Suprapubic skin (tissue), 4 donors: ENCODE measurements around the gene GASK1A. TPM values are rescaled to one million over a fixed set of nuclear protein-coding genes. Genes with fewer than 3 reads are reported as not detected.

ENCODE experiments used
- DNase-seq, 2 donors: peaks; one replicate each; pipeline ENCODE4 v3.0.0-alpha.2; 2019; ENCODE audit warnings: low spot score in 2 of 2
- H3K27ac ChIP-seq: fragments of 200-600 bp; sonication (generic); one replicate; pipeline ENCODE4 v1.5.1; 2019
- H3K27me3 ChIP-seq: fragments of 200-600 bp; sonication (generic); one replicate; pipeline ENCODE4 v1.5.1; 2019
- H3K36me3 ChIP-seq: fragments of 200-600 bp; sonication (generic); one replicate; pipeline ENCODE4 v1.5.1; 2019
- H3K4me1 ChIP-seq: fragments of 200-600 bp; sonication (generic); one replicate; pipeline ENCODE4 v1.5.1; 2019
- H3K4me3 ChIP-seq: fragments of 200-600 bp; sonication (generic); one replicate; pipeline ENCODE4 v1.5.1; 2019; ENCODE audit warnings: mild to moderate bottlenecking
- H3K9me3 ChIP-seq: fragments of 200-600 bp; sonication (generic); one replicate; pipeline ENCODE4 v1.5.1; 2019
- EP300 ChIP-seq: sonication (generic); formaldehyde crosslinking; IDR thresholded peaks from one replicate; pipeline ENCODE4 v1.6.1; 2017; ENCODE audit warnings: antibody characterized with exemption
- POLR2A ChIP-seq, 2 donors: fragments of 450-650 bp; IDR thresholded peaks; one replicate each; pipeline ENCODE4 v1.6.1; 2017; ENCODE audit warnings: antibody characterized with exemption in 2 of 2, mild to moderate bottlenecking in 2 of 2, moderate library complexity in 2 of 2
- POLR2AphosphoS5 ChIP-seq, 3 donors: sonication (generic); formaldehyde crosslinking; IDR thresholded peaks; one replicate each; pipeline ENCODE4 v1.6.1; 2017; ENCODE audit warnings: antibody characterized with exemption in 3 of 3
- WGBS: methylation state at CpG from one replicate; pipeline ENCODE4 v1.1.5; 2018; 5-methylcytosine and 5-hydroxymethylcytosine counted together
- total RNA-seq, 4 donors: library from RNA; depleted of rRNA; stranded (reverse); fragments of >200 nt; gene quantifications; one replicate each; pipeline ENCODE4 v1.1.0, GENCODE V29; 2016
- TF ChIP-seq, protein P1 (sequence below), 2 donors: fragments of 200-600 bp in 1 of 2; fragments of 450-650 bp in 1 of 2; sonication (generic) in 1 of 2; IDR thresholded peaks; one replicate each; pipeline ENCODE4 v1.5.1; 2016 to 2019; ENCODE audit warnings: antibody characterized with exemption in 2 of 2, mild to moderate bottlenecking in 1 of 2, moderate library complexity in 1 of 2

GASK1A gene
- total RNA-seq, 4 donors from 2014 or later = 1.5 to 8.2 (median 3.2) TPM

DNA sequence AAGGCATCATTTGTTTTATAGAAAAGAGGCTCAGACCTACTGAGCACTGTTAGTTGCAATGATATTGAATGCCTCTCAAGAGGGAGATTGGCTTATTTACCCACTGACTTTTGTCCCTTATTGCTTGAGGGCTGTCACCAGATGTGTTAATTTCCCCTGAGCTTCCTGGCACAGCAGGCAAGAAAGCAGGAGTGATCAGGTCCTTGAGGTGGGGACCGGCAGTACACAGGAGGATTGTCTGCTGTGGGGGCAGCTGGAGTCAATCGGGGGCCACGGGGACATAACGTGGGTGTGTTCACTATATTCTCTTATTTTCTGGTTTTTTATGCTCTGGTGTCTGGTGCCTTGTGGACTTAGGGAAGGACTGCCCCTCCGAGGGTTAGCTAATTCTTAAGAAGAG is 44.6 kb downstream of the GASK1A start:
- no peaks in the 10 kb centered on the region for H3K36me3 ChIP-seq
- TF ChIP-seq POLR2A (IDR thresholded peaks at IDR 0.05) (no peak), POLR2AphosphoS5 (IDR thresholded peaks at IDR 0.05) (no peak), EP300 (no peak)
- TF ChIP-seq, protein P1, sequence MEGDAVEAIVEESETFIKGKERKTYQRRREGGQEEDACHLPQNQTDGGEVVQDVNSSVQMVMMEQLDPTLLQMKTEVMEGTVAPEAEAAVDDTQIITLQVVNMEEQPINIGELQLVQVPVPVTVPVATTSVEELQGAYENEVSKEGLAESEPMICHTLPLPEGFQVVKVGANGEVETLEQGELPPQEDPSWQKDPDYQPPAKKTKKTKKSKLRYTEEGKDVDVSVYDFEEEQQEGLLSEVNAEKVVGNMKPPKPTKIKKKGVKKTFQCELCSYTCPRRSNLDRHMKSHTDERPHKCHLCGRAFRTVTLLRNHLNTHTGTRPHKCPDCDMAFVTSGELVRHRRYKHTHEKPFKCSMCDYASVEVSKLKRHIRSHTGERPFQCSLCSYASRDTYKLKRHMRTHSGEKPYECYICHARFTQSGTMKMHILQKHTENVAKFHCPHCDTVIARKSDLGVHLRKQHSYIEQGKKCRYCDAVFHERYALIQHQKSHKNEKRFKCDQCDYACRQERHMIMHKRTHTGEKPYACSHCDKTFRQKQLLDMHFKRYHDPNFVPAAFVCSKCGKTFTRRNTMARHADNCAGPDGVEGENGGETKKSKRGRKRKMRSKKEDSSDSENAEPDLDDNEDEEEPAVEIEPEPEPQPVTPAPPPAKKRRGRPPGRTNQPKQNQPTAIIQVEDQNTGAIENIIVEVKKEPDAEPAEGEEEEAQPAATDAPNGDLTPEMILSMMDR (IDR thresholded peaks at IDR 0.05) = no peak
- no peaks in the 10 kb centered on the region for H3K9me3 ChIP-seq
- peaks cover 10% of the 10 kb centered on the region for H3K4me1 ChIP-seq
- no peak overlapping the region for H3K4me3 ChIP-seq
- DNase-seq = peak in 1 of 2 donors; percentile 49
- H3K27ac ChIP-seq = no peak overlapping the region
- H3K27me3 ChIP-seq = no peaks in the 10 kb centered on the region
- 72% methylated on average over 5 of the region's 5 CpGs for WGBS

DNA sequence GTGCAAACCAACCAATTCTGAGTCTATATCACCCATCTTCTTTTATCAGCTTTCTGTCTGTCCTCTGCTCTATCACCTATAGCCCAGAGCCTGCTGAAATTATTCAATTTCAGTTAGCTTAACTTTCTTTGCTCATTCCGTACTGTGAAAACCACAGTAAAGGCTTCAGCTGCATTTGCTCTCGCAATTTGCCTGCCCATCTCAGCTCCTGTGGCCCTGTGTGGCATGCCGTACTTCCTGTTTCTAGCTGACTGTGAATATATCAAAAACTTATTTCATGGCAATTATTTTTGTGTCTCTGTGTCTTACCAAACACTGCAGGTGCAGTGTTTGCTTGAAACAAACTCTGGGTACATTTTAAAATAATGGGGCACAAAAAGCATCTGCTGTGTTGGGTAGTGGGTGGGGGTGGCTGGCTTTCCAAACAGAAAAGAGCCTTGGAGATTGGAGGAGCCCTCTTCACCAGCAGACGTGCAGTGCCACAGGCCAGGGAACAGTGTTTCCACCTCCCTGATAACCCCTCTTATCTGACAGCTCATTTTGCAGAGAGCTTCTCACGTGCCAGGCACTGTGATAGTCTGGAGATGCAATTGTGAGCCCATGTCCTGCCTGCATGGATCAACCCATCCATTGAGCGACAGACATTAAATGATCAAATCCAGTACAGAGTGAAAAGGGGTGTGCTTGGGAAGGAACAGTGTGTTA is 45.2 kb downstream of the GASK1A start:
- 88% methylated on average over 6 of the region's 6 CpGs for WGBS
- TF ChIP-seq EP300 (no peak), POLR2A (IDR thresholded peaks at IDR 0.05) (no peak), POLR2AphosphoS5 (IDR thresholded peaks at IDR 0.05) (no peak)
- TF ChIP-seq, protein P1 (IDR thresholded peaks at IDR 0.05) = no peak
- H3K27me3 ChIP-seq = no peaks in the 10 kb centered on the region
- H3K27ac ChIP-seq = no peak overlapping the region
- peaks cover 10% of the 10 kb centered on the region for H3K4me1 ChIP-seq
- H3K36me3 ChIP-seq = no peaks in the 10 kb centered on the region
- peak in 1 of 2 donors; percentile 28 for DNase-seq
- no peaks in the 10 kb centered on the region for H3K9me3 ChIP-seq
- H3K4me3 ChIP-seq = no peak overlapping the region

DNA sequence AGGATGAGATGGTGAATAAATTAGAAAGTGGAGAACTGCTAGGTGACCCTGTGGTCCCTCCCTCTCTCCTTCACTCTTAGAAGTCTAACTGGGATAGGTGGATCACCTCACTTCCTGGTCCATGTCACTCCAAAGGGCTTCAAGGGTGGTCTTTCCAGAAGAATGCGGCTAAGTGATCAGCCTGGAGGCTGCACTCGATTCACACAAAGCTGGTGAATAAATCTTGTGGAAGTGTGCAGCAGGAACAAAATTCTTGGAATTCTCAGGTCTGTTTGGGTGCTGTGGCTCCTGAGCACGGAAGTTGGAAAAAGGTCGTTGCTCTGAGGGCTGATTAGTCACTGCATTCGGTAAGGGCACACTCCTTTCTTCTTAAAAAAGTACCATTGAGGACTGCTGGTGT is 46.3 kb downstream of the GASK1A start:
- Histone ChIP-seq H3K27ac (no peak overlapping the region), H3K36me3 (no peaks in the 10 kb centered on the region), H3K4me3 (no peak overlapping the region), H3K4me1 (peaks cover 5% of the 10 kb centered on the region), H3K27me3 (no peaks in the 10 kb centered on the region), H3K9me3 (no peaks in the 10 kb centered on the region)
- WGBS = 55% methylated on average over 5 of the region's 5 CpGs
- TF ChIP-seq, protein P1 (IDR thresholded peaks at IDR 0.05) = no peak
- TF ChIP-seq POLR2AphosphoS5 (IDR thresholded peaks at IDR 0.05) = no peak
- no peak for TF ChIP-seq POLR2A (IDR thresholded peaks at IDR 0.05)
- TF ChIP-seq EP300 = no peak
- no peak for DNase-seq

DNA sequence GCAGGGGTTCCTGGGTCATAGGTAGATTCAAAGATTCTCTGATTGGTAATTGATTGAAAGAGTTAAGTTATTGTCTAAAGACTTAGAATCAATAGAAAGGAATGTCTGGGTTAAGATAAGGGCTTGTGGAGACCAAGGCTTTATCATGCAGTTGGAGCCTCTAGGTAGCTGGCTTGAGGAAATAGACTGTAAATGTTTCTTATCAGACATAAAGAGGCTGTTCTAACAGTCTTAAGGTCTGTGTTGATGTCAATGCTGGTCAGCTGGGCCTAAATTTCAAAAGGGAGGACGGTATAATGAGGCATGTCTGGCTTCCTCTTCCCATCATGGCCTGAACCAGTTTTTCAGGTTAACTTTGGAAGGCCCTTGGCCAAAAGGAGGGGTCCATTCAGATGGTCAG is 48.9 kb downstream of the GASK1A start:
- H3K4me1 ChIP-seq = peaks cover 5% of the 10 kb centered on the region
- no peaks in the 10 kb centered on the region for H3K36me3 ChIP-seq
- TF ChIP-seq, protein P1 (IDR thresholded peaks at IDR 0.05) = no peak
- no peak for TF ChIP-seq EP300
- no peak for TF ChIP-seq POLR2A (IDR thresholded peaks at IDR 0.05)
- TF ChIP-seq POLR2AphosphoS5 (IDR thresholded peaks at IDR 0.05) = no peak

DNA sequence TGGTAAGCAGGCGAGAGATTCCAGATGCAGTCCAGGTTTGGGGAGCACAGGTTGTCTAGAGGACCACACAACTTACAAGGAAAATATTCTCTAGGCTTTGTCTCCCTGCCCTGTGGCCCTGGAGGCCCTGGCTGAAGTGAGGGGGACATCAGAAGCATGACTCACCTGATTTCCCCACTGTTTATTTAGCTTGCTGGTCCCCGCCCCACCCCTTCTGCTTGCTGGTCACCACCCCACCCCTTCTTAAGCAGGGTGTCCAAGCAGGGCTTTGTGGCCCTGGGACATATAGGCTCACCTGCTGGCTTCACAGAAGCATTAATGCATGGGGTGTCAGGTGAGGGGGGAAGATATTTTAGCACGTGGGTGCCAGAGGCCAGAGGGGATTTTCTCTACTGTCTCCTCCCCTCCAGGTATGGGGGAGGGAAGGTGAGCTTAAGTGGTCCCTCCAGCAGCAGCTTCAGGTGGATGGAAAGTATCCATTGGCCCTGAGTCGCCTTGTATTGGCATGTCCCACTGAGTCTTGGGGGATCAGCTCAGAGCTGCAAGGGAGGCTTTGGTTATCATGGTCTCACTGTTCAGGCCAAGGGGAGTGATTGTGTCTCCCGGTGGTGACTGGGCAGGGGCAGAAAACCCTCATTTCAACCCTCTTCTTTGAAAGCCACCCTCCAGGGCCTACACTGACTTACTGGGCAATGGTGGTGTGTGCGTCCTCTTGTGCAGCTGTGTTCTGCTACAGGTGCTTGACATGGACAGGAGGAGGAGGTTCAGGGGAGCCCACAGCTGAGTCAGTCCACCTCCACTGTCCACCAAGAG is 49.8 kb downstream of the GASK1A start:
- no peak overlapping the region for H3K4me3 ChIP-seq
- H3K9me3 ChIP-seq = no peaks in the 10 kb centered on the region
- 89% methylated on average over 6 of the region's 6 CpGs for WGBS
- no peaks in the 10 kb centered on the region for H3K27me3 ChIP-seq
- no peak overlapping the region for H3K27ac ChIP-seq
- no peak for TF ChIP-seq POLR2AphosphoS5 (IDR thresholded peaks at IDR 0.05)
- no peak for TF ChIP-seq EP300
- TF ChIP-seq, protein P1 (IDR thresholded peaks at IDR 0.05) = no peak
- TF ChIP-seq POLR2A (IDR thresholded peaks at IDR 0.05) = no peak
- peaks cover 5% of the 10 kb centered on the region for H3K4me1 ChIP-seq
- DNase-seq = peak in 1 of 2 donors; percentile 41
- H3K36me3 ChIP-seq = no peaks in the 10 kb centered on the region

More for the DNA sequence above, 48.9 kb downstream of the GASK1A start:
- DNase-seq = no peak
- H3K27me3 ChIP-seq = no peaks in the 10 kb centered on the region
- no peak overlapping the region for H3K27ac ChIP-seq
- 82% methylated on average over 1 of the region's 1 CpG for WGBS
- no peak overlapping the region for H3K4me3 ChIP-seq
- H3K9me3 ChIP-seq = no peaks in the 10 kb centered on the region
